AG20443 (cell line): ENCODE data around the gene DOP1A.
A peak's percentile ranks its signal among the peaks of the same experiment; 100 is the strongest.
"Not testable (repeated sequence)": the region's sequence is repeated elsewhere in the genome, so short reads cannot be mapped to it uniquely, and the experiment has no call there.

Experiments
- DNase-seq: peaks from one replicate; pipeline ENCODE4 v3.0.0; 2012; ENCODE audit warnings: low spot score, mixed read lengths

The DOP1A gene

DNA sequence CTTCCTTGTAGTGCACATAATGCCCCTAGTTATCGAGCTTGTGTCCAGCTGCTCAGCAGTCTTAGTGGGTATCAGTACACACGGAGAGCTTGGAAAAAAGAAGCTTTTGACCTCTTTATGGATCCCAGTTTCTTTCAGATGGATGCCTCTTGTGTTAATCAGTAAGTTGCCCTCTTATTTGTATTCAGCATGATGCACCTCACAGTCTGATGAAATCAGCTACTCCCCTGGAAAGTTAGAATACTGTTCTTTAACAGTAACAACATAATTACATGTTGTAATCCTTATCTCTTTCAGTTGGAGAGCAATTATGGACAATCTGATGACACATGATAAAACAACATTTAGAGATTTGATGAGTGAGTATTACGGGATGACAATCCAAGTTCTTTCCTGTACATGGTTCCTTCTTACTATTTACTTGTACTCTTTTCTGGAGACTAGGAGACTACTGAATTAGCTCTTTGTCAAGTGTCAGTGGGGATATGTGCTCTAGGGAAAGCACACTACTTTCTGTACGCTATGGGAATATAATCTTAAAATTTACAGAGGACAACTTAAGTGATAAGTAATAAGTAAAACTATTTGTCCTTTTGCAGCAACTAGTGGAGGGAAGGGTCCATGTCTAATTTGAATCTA lies 86.5 kb downstream of the DOP1A start:
- DNase-seq: no peak

- no peak for DNase-seq
Measured at GRCh38 chr6:83155794-83156193, 88.3 kb downstream of the DOP1A start.

DNA sequence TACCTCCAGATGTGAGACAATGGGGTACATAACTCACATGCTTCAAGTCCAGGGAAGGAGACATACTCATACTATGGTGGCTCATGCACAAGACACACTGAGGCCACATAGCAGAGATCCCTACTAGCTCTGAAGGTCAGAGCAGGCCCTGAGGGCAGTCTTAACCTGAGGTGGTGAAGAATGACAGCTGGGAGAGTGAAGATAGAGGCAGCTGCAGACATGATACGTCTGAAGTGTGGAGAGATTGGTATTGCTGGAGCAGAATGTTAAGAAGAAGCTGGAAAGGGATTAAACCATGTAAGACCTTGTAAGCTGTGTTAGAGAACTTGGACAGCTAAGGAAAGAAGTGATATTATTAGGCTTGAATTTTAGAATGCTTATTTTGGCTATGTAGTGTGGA lies 92.7 kb downstream of the DOP1A start:
- no peak for DNase-seq

DNA sequence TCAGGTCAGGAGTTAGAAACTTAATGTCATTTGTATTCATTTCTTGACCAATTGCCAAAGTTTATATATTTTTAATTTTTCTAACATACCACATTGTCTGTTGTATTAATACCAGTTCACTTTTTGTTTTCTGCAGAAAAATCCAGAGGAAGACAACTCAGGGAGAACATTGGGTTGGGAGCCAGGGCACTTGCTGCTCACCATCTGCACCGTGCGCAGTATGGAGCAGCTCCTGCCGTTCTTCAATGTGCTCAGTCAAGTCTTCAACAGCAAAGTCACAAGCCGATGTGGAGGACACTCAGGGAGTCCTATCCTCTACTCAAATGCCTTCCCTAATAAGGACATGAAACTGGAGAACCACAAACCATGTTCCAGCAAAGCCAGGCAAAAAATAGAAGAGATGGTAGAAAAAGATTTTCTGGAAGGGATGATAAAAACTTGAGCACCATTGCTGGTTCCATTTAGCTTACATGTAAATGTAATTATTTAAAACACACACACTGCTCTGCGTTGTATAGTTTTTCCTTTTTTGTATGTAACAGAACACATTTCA lies 100.3 kb downstream of the DOP1A start:
- no peak for DNase-seq

- no peak for DNase-seq
Measured at GRCh38 chr6:83168556-83168955, 101.1 kb downstream of the DOP1A start.

GRCh38 chr6:83169106-83169505 lies 101.6 kb downstream of the DOP1A start:
- no peak for DNase-seq

- DNase-seq: no peak
Measured at GRCh38 chr6:83169511-83169910, 102.0 kb downstream of the DOP1A start.

DNA sequence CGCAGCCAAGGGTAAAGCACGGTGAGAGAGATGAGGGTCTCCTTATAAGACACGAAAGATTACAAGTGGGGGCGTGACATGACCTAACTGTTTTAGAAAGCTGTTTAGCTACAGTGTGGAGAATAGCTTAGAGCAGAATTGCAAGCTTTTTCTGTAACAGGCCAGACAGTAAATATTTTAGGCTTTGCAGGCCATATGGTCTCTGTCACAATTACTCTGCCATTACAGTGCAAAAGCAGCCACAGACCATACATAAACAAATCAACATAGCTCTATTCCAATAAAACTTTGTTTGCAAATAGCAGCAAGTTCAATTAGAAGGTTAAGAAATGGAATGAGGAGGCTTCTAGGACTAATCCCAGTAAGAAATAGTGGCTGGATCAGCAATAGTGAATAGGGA lies 108.8 kb downstream of the DOP1A start:
- DNase-seq: no peak

GRCh38 chr6:83180426-83180950 lies 113.0 kb downstream of the DOP1A start:
- DNase-seq: no peak

DNA sequence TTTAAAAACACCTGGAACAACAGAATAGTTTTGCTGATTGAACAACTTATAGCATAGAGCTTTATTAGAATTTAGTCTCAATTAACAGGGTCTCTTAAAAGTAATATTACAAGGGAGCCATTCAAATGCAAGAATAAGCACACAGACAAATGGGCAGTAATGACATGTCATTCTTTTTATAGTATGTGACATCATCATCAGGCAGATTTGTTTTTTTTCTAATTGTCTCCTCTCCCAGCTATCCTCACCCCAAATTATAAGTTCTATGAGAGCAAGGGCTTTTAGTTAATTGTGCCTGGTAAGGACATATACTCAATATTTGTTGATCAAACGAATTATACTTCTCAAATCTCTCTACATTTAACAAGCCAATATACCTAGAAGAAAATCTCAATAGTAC lies 114.6 kb downstream of the DOP1A start:
- DNase-seq: no peak

DNA sequence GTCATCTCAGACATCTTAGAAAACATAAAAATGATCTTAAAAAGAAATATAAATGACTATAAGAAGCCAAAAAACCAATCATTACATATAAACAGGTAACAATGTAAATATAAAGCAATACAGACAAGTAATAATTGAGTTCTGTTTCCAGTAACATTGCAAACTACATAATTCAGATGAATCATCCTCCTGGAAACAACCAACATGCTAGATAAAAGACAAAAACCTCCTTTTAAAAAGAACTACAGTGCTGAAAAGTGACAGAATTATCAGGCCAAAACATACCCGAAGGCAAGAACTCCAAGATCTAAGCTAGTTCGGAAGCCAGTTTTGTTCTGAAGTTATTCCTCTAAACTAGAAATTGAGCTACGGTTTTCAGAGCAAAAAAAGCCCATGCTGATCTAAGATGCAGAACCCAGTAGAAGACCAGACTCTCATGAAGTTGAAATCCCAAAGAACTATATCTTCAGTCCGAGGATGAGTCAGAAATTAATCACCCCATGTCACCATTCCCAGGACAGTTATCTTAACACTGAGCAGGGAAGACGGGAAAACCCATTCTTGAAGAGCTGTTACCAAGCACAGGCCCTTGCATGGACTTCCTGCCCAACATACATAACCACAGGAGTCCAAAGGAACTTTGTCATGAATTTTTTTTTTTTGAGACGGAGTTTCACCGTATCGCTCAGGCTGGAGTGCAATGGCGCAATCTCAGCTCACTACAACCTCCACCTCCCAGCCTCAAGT lies 115.8 kb downstream of the DOP1A start:
- peak; percentile 77 for DNase-seq

DNA sequence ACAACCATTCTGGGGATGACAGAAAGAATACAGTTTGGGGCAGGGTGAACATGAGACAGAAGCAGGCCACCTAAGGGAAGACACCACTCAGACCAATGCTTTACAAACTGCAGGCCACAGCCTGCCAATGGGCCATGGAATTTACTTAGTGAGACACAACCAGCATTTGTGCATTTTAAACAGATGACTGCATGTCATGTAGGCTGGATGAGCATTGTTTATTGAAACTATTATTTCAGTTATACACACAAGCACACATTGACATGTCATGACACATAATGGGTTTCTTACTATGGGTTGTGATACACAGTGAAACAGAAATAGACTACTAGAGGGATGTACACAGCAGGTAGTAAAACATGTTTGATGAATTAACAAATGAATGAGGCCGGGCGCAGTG lies 117.6 kb downstream of the DOP1A start:
- DNase-seq: no peak

- DNase-seq: no peak
Measured at GRCh38 chr6:83188501-83188900, 121.0 kb downstream of the DOP1A start.

DNA sequence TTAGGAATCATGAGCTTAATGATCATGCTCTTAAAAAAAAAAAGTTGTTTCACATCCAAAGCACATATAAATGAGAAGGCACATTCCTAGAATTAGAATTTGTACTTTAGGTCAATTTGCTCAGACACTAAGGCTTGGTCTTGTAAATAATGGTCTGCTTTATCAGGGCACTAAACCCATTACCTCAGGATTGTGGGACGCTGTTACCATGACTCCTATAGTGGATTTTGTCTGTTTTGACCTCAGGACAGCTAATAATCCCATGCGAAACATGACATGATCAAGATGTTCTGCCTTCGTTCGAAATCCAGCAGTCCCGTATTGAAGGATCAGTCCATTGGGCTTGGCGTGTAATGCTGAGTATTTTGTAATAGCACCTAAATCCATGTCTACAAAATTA lies 123.2 kb downstream of the DOP1A start:
- DNase-seq: no peak

- DNase-seq: not testable (repeated sequence)
Measured at GRCh38 chr6:83191974-83192373, 124.5 kb downstream of the DOP1A start.

GRCh38 chr6:83192456-83192855 lies 125.0 kb downstream of the DOP1A start:
- DNase-seq: peak; percentile 17

DNA sequence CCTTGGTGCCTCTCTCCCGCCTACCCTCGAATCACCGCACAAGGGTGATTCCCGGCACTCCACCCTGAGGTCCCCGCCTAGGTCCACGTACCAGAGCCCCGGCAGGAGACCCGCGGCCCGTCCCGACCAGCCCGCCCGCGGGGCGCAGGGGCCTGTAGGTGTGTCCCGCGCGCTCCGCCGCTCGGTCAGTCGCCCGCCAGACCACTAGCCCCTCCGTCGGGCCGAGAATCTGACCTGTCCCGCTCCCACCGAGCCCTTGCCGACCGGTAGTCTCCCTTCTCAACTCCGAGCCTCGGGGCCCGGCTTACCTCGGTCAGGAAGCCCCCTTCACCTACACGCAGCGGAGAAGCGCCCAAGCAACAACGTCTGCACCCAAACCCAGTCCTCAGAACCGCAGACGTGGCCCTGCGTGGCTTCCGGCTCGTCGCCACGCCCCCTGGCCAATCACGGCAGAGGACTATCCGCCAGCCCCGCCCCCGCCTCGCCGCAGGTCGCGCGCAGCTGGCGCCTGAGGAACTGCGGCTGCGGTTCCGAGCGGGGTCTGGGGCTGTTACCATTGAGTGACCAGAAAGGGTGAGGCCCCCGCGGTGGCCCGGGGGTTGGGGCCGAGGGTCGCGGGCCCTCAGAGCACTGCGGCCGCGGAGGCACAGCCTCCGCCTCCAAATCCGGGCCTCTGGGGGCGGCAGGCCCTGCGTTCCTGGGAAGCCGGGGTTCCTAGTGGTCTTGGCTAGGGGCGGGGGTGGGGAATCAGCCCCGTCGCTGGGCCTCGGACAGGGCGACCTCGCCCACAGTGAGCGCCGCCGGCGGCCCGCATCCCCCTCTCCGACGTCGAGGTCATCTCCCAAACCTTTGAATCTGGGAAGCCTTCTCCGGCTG lies 125.6 kb downstream of the DOP1A start, which contains the start of the genes PGM3 and RWDD2A:
Gene PGM3 (minus strand): TSS at position 395 of the 876 bp plus-strand sequence. CDS start 2,253 bp downstream, outside the sequence.
Gene RWDD2A (plus strand): TSS at position 487 of the 876 bp plus-strand sequence. CDS start 1,095 bp downstream, outside the sequence.
- peak; percentile 98 for DNase-seq

DNA sequence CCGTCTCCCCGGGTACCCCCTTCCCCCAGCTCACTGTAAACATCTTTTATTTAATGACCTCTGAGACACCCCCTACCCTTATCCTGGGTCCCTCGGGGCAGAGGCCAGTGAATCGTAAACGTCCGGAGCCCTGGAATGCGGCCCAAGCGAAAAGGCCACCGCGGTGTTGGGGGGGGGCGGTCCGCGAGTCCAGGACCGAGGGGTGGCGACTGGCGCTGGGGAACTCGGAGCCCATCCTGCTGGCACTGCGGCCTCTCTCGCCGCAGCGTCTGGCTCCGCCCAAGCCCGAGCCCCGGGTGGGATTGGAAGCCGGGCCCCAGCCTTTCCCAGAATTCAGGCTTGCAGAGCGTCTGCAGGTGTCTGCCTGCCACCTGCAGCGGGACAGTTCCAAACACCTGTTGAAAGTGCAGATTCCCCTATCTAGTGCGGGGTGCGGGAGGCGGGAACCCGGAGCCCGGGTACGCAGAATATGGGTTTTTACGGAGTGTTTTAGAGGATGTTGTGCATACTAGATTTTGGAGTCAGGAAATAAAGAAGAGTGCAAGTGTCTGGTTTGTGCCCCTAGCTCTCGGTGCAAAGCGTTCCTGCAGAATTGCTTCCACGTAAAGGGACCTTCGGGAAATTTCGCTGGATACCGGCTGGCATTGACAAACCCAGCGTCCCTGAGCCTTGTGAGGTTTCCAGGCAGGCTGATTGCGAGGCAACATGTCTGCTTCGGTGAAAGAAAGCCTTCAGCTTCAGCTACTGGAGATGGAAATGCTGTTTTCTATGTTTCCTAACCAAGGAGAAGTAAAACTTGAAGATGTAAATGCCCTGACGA lies 126.5 kb downstream of the DOP1A start:
- peak; percentile 72 for DNase-seq

DNA sequence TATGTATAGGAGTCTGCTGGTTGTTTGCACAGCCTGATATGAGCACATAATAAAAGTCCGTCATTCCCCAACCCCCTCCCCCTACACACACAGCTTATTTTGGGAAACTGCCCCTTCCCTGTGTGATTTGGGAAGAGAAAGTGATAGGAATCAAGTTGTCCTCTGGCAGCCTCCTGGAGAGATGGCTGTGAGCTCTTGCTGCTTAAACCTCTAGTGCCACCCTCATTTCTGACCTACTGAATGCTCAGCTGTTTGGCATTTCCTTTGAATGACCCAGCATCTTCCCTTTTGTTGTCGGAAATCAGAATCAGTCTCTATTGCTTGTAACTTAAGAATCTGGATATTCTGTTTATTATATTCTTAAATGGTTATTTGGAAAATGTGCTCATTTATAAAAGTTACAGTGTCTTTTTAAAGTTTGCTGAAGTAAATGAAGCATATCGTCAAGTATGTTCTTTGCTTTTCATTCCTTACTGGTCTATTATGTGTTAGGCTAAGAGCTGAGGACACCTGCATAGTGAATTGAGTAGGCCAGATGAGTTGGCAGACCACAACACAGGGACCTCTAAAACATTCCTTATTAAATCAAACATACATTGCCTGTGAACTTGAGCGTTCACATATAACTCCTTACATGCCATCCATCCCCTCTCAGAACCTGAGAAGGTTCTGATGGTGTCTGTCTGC lies 131.2 kb downstream of the DOP1A start:
- DNase-seq: peak; percentile 46

DNA sequence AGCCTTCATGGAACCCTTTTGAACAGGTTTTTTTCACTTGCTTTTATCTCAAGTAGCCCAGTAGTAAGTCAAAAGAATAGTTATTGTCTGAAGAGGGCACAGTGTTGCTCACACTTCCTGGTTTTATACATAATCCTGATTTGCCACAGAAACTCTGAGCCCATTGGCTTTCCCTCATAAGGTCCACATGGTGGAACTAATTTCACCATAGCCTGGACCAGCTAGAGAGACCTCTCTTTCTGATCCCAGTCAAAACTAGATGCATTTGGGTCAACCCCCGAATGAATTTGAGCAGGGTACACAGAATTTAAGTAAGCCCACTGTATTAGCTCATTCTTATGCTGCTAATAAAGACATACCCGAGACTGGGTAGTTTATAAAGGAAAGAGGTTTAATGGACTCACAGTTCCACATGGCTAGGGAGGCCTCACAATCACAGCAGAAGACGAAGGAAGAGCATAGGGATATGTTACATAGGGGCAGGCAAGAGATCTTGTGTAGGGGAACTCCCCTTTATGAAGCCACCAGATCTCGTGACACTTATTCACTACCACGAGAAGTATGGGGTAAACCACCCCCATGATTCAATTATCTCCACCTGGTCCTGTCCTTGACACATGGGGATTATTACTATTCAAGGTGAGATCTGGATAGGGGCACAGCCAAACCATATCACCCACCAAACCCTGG lies 131.8 kb downstream of the DOP1A start:
- no peak for DNase-seq
